Right kidney (tissue), 1 donor: Measurements from ENCODE around the gene RGR.
A peak's percentile ranks its signal among the peaks of the same experiment; 100 is the strongest.
"Not testable (repeated sequence)": the region's sequence is repeated elsewhere in the genome, so short reads cannot be mapped to it uniquely, and the experiment has no call there.

ENCODE experiments used
- DNase-seq: peaks from one replicate; pipeline ENCODE4 v3.0.0-alpha.2; 2016

RGR gene

DNA sequence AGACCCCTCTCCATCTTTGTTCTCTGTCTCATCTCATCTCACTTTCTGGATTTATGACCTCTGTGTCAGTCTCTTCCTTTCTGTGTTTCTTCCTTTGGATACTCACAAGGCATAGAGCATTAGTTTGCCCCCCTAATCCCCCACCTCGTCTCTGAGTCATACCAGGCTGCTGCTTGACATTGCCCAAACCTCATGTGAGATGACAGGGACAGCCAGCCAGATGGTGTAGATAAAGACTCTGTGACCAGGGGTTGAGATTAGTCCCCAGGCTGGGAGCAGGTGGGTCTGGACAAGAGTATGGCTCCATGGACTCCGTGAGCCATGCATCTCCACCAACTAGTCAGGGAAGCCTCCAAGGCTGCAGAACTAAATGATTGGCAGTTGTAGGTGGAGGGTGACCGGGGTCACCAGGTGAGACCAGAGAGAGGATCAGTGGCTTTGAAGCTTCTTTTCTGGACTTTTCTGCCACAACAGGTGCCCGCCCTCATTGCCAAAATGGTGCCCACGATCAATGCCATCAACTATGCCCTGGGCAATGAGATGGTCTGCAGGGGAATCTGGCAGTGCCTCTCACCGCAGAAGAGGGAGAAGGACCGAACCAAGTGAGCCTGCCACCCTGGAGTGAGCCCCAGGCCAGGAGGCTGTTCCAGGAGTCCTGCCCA is 13.3 kb downstream of the RGR start:
- DNase-seq: no peak

DNA sequence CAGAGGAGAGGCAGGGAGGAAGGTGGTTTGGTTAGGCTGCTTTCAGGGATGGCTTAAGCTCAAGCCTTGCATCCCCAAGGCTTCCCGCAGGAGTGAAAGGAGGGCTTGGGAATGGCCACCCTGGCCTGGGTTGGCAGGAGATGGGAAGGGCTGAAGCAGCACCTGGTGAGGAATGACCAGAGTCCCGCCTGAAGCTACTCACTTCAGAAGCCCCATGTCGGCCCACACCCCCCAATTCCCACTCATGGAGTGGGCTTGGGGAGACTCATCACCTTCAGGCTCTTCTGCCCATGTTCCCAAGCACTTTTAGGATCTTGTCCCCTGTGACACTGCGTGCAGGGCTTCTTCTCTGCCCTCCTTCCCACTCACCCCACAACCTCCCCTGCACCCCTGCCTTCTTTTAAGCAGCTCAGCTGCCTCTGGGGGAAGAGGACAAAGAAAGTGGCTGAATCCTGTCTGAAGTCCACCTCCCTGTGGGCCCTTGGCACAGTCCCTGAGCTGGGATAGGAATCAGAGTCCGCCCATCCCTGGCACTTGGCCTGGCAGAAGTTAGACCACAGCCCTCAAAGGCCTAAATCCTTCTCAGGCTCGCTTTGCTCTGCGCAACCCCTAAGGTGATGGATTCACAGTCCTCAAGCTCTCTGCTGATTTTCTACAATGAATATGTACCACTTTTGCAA is 16.5 kb downstream of the RGR start:
- DNase-seq: no peak

DNA sequence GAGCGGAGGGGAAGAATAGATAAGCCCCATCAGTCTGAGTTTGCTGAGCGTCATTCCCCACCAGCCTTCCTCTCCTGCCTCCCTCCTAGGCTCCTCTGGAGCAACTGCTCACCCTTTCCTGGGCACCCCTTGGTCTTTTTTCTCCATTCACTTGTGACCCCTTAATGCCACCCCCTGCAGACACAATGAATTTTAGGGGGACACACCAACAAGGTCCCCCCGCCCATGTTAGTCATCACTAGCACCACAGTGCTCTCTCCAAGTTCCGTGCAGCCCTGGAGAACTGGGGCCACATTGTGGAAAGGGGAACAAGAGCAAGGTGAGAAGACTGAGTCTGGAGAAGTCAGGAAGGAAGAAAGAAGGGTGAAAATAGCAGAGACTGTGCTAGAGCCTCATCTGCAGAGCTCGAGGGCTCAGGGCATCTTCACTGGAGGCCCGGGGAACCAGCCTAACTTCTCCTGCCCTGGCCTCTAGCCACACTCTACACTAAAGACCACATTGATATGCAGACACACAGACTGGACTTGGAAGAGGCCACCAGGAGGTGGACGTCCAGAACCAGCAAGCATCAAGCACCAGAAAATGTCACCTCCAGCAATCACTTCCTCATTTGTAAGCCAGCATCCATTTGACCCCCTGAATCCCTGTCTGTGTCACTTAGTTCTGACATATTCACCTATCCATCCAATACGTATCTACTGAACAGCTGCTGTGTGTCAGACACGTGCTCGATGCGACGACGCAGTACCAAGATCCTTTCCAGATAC is 17.5 kb downstream of the RGR start:
- no peak for DNase-seq

DNA sequence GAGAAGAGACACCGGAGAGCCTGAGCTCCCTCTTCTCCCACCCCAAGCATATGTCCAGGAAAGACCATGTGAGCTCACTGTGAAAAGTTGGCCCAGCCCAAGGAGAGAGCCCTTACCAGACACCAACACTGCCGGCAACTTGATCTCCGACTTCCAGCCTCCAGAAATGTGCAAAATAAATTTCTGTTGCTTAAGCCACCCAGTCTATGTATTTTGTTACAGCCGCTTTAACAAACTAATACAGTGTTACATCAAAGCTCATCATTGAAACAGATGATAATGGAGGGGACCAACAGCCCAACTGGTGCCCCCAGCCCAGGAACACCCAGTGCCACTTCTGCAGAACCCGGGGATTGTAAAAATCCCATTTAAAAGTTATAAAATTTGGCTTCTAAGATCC is 18.9 kb downstream of the RGR start:
- no peak for DNase-seq

DNA sequence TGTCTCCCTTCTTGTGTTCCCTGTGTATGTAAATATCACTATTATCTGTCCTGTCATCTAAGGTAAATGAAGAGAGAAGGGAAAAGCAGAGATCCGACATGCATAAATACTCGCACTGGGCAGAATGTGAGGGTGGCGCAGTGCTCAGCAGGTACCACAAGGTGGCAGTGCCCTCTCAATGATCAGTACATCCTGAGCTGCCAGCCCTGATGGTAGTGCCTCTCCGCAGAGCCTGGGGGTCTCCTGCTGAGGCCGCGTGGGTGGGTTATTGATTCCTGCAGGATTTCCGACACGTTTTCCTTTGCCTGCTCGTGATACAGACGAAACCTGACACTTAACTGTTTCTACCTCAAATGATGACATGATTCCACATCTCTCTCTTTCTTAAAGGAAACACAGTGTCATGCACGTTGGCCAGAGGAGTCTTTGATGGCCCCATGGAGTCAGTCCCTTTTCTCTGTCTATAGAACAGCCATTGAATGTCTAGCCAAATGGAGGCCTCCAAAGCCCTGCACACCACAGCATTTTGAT is 19.8 kb downstream of the RGR start:
- peak; percentile 49 for DNase-seq

DNA sequence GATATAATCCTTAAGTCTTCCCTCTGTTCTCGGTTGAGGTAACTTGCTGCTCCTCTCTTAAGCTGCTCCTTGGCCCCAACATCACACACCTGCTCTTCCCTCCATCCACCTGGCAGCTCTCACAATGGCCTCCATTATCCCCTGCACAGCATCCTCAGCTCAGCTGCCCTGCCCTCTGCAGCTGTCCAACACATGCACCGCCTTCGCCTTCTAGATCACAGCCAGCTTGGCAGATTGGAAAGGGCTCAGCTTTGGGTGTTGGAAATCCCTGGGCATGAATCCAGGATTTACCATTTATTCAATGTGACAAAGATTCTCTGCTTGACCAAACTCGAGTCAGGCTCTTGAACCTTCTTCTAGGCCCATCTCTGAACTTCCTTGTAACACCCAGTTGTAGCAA is 20.6 kb downstream of the RGR start:
- no peak for DNase-seq

DNA sequence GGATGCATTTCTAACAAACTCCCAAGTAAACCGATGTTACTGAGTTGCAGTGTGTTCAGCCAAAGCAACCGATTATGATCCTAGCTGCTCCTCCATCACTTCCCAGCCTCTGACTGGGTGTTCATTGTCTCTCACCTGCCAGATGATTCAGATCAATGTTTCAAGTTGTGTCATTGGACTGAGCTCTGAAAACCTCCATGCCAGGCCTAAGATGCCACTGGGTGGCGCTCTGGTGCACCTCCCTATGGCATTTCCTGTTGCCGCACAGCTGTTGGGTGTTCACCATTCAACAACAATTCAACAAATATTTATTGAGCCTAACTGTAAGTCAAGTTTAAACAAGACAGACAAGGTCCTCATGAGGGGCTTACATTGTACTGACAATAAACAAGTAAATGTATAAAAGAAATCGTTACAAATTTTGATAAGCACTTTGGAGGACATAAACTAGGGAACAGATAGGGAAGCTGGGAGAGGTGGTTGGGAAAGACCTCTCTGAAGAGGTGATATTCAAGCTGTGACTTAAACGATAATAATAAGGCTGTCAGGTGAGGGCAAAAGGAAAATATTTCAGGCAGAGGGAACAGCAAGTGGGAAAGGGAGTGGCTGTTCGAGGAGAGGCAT is 22.8 kb downstream of the RGR start:
- DNase-seq: no peak

DNA sequence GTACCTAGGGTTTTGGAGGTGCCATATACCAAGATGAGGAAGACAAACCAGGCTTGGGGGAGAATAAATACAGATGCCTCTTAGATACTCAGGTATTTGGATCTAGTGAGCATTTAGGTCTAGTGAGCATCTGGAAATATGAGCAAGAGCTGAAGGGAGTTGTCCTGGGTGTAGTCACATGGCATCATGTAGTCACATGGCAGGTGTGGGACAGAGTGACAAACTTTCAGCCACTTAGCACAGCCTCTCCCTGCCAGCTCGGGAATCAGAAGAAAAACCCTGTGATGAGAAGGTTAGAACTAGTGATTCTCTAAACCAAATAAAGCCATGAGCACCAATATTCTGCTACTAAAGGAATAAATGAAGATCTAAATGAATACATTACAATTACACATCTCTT is 24.3 kb downstream of the RGR start:
- no peak for DNase-seq

DNA sequence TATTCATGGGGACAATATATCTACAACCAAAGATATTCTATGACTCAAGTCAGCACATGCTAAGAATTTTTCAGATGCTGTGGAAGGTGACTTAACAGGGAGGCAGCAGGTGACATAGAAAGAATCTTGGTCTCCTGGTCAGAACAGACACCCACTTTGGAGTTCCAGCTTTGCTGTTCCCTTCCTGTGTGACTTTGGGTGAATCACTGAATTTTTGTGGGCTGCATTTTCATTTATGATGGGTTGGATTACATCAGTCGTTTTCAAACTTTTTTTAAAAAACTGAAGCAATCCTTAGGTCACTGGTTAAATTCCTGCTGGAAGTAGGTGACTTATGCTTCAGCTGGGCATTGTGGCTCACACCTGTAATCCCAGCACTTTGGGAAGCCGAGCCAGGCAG is 24.9 kb downstream of the RGR start:
- DNase-seq: no peak

DNA sequence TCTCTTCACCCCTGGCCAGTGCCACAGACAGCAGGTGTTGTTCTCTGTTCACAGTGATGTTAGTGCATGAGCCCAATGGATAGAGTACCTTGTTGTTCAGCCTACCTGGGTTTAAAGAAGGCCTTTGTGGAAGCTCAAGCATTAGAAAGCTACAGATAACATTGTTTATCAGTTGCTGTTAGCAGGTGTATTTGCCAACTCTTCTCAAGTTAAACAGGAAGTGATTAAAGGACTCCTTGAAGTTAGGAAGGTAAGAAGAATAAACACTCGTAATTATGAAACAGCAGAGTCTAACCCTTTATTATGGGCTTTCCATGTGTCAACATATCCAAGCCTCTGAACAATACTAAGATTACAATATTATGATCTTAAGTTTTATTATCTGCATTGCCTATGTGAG is 25.9 kb downstream of the RGR start:
- DNase-seq: no peak

DNA sequence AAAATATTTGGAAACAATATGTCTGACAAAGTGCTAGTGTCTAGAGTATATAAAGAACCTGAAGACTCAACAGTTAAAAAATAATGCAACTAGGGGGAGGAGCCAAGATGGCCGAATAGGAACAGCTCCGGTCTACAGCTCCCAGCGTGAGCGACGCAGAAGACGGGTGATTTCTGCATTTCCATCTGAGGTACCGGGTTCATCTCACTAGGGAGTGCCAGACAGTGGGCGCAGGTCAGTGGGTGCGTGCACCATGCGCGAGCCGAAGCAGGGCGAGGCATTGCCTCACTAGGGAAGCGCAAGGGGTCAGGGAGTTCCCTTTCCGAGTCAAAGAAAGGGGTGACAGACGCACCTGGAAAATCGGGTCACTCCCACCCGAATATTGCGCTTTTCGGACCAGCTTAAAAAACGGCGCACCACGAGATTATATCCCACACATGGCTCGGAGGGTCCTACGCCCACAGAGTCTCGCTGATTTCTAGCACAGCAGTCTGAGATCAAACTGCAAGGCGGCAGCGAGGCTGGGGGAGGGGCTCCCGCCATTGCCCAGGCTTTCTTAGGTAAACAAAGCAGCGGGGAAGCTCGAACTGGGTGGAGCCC is 35.1 kb downstream of the RGR start:
- not testable (repeated sequence) for DNase-seq

DNA sequence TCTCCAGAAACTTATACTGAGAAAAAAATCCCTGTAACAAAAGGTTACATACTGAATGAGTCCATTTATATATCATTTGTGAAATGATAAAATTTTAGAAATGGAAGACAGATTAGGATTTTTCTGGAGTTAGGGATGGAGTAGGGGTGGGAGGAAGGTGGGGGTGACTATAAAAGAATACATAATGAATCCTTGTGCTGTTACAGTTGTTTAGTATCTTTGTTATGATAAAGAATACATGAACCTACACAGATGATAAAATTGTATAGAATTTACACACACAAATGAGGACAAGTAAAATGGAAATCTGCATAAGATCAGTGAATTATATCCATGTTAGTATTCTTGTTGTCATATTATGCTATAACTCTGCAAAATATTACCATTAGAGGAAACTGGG is 41.8 kb downstream of the RGR start:
- no peak for DNase-seq

DNA sequence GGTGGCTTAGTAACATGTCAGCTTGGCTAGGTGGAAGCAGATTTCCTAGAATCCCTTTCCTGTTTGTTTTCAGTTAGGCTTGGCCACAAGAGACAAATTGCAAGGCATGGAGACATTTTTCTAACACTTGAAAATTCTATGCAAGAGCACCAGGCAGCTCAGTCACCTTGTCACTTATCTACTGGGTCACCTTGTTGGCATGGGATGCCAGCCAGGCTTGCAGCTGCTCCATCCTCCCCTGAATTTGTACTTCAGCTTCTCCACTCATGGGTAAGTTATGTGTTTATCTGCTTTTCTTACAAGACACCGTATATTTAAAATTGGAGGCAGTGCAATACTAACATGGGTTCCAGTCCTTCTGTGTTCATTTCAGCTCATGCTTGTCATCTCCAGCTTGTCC is 43.3 kb downstream of the RGR start:
- DNase-seq: no peak

DNA sequence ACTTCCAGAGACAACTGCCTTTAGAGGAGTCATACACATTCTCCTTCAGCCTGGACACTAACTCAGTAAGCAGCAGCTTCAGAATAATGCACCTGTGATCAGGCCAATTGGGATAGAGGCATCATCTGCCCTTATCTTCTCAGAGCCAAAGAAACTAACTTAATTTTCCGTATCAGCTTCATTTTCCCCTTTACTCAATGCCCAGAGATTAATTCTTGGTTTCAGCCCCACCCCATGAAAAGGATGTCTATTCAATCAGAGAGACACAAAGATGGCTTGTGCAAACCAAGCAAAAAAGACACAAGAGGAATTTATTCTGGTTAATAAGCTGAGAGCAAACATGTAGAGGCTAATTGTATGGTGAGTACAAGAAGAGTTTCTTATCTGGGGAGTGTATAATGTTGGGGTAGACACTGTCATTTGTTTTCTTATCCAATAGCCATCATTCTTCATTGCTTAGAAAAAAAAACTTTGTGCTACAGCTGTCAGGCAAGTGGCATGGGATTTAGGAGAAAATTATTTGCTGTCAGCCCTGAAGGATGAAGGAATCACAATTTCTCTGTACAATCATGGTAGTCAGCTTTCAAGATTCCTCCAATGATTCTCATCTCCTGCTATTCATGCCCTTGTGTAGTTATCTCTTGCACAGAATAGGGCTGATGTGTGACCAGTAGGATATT is 44.8 kb downstream of the RGR start:
- DNase-seq: no peak

DNA sequence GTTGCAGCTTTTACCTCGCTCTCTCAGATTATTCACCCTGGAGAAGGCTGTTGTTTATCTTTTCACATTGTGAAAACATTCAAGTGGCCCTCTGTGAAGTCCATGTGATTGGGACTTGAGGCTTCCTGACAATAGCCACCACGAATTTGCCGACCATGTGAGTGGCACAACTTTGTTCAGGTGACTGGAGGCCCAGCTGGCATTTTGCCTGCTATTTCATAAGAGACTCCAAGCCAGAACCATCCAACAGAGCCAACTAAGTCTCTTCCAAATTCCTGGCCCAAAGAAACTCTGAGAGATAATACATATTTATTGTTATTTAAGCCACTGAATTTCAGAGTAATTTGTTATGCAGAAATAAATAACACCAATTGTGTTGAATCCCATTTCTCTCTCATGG is 45.4 kb downstream of the RGR start:
- DNase-seq: no peak

DNA sequence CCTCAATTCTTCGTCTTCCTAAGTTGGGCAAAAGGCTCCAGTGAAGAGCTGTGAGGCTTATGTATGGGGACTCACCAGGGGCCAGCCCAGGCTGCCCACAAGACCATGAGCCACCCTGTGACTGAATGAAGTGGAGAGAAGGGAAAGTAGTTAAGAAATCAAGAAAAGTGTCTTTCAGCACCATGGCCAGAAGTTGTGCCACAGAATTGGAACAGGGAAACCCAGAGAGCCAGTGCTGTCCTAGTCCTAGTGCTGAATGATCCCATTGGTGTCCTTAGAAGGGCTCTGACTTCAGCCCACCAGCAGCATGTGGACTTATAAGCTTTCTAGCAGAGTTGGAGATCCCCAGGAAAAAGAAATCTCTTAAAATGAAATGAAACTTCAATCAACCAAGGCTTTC is 46.5 kb downstream of the RGR start:
- DNase-seq: peak; percentile 7

DNA sequence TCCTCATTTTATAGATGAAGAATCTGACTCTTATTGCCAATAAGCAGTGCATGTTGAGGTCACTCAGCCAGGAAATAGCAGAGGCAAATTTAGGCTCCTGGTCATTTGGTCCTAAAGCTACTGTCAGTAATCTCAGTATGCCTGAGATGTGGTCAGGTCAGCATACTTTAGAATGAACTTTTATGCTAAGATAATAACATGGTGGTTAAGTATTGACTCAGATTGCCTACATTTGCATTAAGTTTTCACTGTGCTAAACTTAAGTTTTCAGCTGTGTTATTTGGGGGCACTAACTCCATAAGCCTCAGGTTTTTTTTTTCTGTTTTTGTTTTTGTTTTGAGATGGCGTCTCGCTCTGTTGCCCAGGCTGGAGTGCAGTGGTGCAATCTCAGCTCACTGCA is 47.6 kb downstream of the RGR start:
- DNase-seq: no peak

DNA sequence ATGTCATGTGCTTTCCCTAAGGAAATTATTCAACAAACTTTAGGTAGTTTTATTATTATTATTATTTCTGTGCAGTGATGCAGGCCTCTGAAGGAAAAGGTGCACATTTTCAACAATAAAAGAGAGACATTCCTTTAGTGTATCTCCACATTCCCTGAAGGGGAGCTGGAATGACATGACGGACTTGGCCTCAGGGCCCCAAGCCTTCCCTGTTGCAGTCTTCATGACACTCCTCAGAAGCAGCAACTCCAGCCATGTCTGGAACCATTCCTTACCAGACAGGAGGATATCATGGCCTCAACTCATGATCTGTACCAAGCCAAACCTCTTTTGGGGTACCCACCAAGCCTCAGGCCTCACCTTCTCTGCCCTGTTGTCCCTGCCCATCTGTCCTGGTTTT is 48.3 kb downstream of the RGR start:
- DNase-seq: no peak

DNA sequence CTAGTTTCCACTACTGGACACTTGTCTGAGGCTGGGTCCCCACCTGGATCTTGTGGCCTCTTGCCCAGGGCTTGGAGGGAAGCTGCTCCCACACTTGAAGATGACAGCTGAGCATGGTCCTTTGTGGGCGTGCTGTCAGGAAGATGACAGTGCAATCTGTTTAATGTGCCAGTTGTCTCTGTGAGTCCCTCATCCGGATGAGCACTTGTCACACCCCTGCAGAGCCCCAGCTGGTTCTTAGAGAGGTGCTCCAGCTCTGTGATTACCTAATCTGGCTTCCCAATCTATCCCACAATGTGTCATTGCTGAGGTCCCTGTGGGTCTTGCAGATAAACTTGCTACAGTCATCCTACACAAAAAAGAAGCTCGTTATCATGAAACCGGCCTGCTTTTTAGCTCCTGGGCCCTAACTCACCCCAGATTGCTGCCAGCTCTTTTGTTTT is 48.7 kb downstream of the RGR start:
- DNase-seq: no peak

DNA sequence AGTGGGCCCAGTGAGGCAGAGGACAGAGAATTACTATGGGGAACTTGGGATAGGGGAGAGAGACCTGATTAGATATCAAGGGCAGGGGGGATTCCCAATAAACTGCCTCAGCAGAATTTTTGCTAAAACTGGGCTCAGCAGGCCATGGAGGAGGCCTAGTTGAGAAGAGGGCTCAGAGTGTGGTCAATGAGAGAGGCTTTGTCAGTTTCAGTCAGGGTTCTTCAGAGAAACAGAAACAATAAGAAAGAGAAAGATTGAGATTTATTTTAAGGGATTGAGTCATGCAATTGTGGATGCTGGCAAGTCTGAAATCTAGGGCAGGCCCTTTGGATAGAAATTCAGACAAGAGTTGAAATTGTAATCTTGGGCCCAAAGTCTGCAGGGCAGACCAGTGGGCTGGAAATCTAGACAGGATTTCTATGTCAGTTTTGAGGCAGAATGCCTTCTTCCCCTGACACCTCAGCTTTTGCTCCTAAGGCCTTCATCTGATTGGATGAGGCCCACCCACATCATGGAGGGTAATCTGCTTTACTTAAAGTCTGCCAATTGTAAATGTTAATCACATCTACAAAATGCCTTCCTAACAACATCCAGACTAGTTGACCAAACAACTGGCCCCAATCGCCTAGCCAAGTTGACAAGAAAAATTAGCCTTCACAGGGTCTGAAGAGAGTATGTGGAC is 50.1 kb downstream of the RGR start:
- DNase-seq: no peak
